KMS-11 (cell line): Measurements from ENCODE around the gene EPS8.
"Not testable (repeated sequence)": the region's sequence is repeated elsewhere in the genome, so short reads cannot be mapped to it uniquely, and the experiment has no call there.

Experiments
- H2AFZ ChIP-seq: fragments of 200-600 bp; sonication (generic); 2 replicates; pipeline ENCODE4 v1.6.1; 2016; ENCODE audit warnings: antibody characterized with exemption, mixed run types, low read depth
- H3K27ac ChIP-seq: fragments of 200-600 bp; sonication (generic); 2 replicates; pipeline ENCODE4 v1.6.1; 2016; ENCODE audit warnings: mild to moderate bottlenecking, mixed run types
- H3K27me3 ChIP-seq: fragments of 200-600 bp; sonication (generic); 2 replicates; pipeline ENCODE4 v1.6.1; 2017; ENCODE audit warnings: mild to moderate bottlenecking, low read depth, mixed run types, moderate library complexity; ENCODE audit not compliant: insufficient read depth
- H3K36me3 ChIP-seq: fragments of 200-600 bp; sonication (generic); 2 replicates; pipeline ENCODE4 v1.6.1; 2017; ENCODE audit warnings: mild to moderate bottlenecking, mixed run types; ENCODE audit not compliant: insufficient read depth
- H3K4me1 ChIP-seq: fragments of 200-600 bp; sonication (generic); 2 replicates; pipeline ENCODE4 v1.6.1; 2016; ENCODE audit warnings: mild to moderate bottlenecking, low read depth, mixed run types; ENCODE audit not compliant: poor library complexity, severe bottlenecking
- H3K4me2 ChIP-seq: fragments of 200-600 bp; sonication (generic); 2 replicates; pipeline ENCODE4 v1.7.0; 2016; ENCODE audit warnings: mild to moderate bottlenecking, mixed run types
- H3K4me3 ChIP-seq: fragments of 200-600 bp; sonication (generic); IDR thresholded peaks from 2 replicates; pipeline ENCODE4 v1.6.1; 2017; ENCODE audit warnings: low read depth, low read length, mixed read lengths; ENCODE audit not compliant: insufficient read depth
- H3K79me2 ChIP-seq: fragments of 200-600 bp; sonication (generic); 2 replicates; pipeline ENCODE4 v1.6.1; 2016; ENCODE audit warnings: low read depth, mixed run types; ENCODE audit not compliant: insufficient read depth
- H3K9ac ChIP-seq: fragments of 200-600 bp; sonication (generic); 2 replicates; pipeline ENCODE4 v1.6.1; 2016; ENCODE audit warnings: mild to moderate bottlenecking, mixed run types
- H4K20me1 ChIP-seq: fragments of 200-600 bp; sonication (generic); 2 replicates; pipeline ENCODE4 v1.6.1; 2016; ENCODE audit warnings: mild to moderate bottlenecking, mixed run types; ENCODE audit not compliant: insufficient read depth
- TF ChIP-seq, protein P1 (sequence below): fragments of 200-600 bp; sonication (generic); conservative IDR thresholded peaks from 2 replicates; pipeline ENCODE4 v1.6.1; 2017; ENCODE audit warnings: low read depth, mild to moderate bottlenecking, antibody characterized with exemption, low read length, moderate library complexity, mixed read lengths

Gene EPS8

DNA sequence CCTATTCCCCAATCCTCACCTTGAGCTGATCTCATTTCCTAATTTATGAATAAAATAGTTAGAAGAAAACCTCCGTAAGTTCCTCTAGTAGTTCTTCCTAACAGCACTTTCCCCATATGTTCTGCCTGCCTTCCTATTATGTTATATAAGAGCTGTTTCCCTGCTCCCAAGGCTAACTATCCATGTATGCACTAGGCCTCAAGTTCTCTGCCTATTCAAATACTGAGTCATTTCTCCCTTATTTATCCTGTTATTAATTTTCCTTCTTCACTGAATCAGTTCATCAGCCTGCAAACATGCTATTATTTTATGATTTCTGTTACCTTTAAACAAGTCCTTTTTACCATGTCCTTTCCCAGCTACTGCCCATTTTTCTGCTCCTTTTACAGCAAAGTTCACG, 164.1 kb downstream of the EPS8 start:
- TF ChIP-seq, protein P1, sequence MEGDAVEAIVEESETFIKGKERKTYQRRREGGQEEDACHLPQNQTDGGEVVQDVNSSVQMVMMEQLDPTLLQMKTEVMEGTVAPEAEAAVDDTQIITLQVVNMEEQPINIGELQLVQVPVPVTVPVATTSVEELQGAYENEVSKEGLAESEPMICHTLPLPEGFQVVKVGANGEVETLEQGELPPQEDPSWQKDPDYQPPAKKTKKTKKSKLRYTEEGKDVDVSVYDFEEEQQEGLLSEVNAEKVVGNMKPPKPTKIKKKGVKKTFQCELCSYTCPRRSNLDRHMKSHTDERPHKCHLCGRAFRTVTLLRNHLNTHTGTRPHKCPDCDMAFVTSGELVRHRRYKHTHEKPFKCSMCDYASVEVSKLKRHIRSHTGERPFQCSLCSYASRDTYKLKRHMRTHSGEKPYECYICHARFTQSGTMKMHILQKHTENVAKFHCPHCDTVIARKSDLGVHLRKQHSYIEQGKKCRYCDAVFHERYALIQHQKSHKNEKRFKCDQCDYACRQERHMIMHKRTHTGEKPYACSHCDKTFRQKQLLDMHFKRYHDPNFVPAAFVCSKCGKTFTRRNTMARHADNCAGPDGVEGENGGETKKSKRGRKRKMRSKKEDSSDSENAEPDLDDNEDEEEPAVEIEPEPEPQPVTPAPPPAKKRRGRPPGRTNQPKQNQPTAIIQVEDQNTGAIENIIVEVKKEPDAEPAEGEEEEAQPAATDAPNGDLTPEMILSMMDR = no peak
- no peaks in the 10 kb centered on the region for H3K36me3 ChIP-seq
- H3K4me2 ChIP-seq = no peak overlapping the region
- no peak overlapping the region for H2AFZ ChIP-seq
- H3K4me1 ChIP-seq = no peaks in the 10 kb centered on the region
- no peak overlapping the region for H3K9ac ChIP-seq
- H3K27me3 ChIP-seq = no peaks in the 10 kb centered on the region
- H3K27ac ChIP-seq = no peak overlapping the region
- H4K20me1 ChIP-seq = no peaks in the 10 kb centered on the region
- H3K79me2 ChIP-seq = no peaks in the 10 kb centered on the region
- H3K4me3 ChIP-seq = no peak overlapping the region

DNA sequence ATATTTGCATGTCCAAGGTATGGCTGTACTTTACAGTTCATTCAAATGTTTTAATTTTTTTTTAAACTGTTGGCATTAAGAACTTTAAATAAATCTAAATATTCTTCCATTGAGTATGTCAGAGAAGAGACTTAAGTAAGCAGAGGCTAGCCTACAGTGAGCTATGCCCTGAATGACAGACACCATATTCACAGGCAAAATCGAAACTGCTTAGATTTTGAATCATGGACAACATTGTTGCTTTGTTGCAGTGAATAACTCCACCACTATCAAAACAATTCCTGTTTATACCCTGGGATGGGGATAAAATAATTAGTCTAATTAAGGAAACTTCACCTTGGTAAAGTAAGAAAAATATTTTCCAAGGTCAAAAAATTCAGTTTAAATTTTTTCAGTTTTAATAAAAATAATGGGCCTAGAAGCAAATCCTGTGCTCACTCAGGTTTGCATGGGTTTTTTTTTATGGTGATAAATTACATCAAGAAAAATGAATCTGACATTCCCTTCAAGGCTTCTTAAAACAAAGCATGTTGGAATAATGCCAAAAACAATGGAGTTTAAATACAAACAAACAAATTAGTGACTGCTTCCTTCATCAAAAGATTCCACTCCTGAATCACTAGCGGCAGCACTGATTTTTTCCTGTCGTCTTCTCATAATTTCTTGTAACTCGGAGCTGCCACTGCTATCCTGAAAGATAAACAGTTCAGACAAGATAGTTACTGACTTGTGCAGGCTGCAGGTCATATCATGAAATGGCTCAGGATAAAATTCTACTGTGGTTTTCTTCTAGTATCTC, 168.2 kb downstream of the EPS8 start:
- no peaks in the 10 kb centered on the region for H3K79me2 ChIP-seq
- H2AFZ ChIP-seq = no peak overlapping the region
- H3K27ac ChIP-seq = no peak overlapping the region
- H3K9ac ChIP-seq = no peak overlapping the region
- no peak overlapping the region for H3K4me3 ChIP-seq
- TF ChIP-seq, protein P1 = no peak
- H3K4me1 ChIP-seq = no peaks in the 10 kb centered on the region
- no peaks in the 10 kb centered on the region for H3K27me3 ChIP-seq
- H4K20me1 ChIP-seq = no peaks in the 10 kb centered on the region
- H3K4me2 ChIP-seq = no peak overlapping the region
- H3K36me3 ChIP-seq = no peaks in the 10 kb centered on the region

DNA sequence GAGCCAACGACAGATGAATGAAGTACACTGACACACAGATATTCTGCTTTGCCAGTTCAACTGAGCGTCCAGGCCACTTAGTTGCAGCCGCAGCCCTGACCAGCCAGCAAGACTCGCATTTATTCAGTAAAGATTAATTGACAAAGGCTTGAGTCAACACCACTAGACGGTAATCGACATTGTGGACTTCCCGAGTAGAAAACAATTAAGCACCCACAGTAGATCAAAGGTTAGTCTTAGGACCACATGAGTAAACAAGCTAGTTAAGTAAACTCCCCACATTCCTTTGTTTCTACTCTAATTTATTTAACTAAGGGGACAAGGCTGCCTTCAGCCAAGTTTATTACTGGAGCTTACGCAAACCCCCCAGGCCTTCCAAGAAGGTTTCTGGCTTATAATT, 172.7 kb downstream of the EPS8 start:
- not testable (repeated sequence) for H3K4me2 ChIP-seq, H3K4me1 ChIP-seq, H3K9ac ChIP-seq, H3K4me3 ChIP-seq, H4K20me1 ChIP-seq, H3K27ac ChIP-seq, H3K27me3 ChIP-seq, H2AFZ ChIP-seq, H3K79me2 ChIP-seq, H3K36me3 ChIP-seq

DNA sequence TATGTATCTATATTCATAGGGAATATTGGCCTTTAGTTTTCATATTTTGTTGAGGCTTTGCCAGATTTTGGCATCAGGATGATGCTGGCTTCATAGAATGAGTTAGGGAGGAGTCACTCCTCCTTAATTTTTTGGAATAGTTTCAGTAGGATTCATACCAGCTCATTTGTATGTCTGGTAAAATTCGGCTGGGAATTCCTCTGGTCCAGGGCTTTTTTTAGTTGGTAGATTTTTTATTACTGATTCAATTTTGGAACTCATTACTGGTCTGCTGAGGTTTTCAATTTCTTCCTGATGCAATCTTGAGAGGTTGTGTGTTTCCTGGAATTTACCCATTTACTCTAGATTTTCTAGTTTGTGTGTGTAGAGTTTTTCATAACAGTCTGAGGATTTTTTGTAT, 175.2 kb downstream of the EPS8 start:
- Histone ChIP-seq H3K4me2 (no peak overlapping the region), H3K4me3 (no peak overlapping the region), H3K36me3 (no peaks in the 10 kb centered on the region), H3K79me2 (no peaks in the 10 kb centered on the region), H3K27ac (no peak overlapping the region), H3K4me1 (peaks cover 3% of the 10 kb centered on the region), H3K27me3 (no peaks in the 10 kb centered on the region), H4K20me1 (no peaks in the 10 kb centered on the region), H3K9ac (no peak overlapping the region), H2AFZ (no peak overlapping the region)
- TF ChIP-seq, protein P1 = no peak

DNA sequence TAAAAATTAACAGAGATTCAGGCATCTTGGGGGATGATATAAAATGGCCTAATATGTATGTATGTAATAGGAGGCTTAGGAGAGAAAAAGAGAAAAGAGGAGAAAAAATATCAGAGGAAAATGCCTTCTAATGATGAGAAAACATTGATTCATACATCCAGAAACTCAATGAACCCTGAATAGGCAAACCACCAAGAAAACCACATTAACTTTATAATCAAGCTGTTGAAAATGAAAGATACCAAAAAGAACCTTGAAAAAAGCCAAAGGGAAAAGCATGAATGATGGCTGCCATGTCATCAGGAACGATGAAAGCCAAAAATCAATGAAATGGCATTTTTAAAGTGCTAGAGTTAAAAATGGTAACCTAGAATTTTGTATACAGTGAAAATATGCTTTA, 180.2 kb downstream of the EPS8 start:
- Histone ChIP-seq H4K20me1 (no peaks in the 10 kb centered on the region), H3K4me3 (no peak overlapping the region), H3K36me3 (no peaks in the 10 kb centered on the region), H2AFZ (no peak overlapping the region), H3K9ac (no peak overlapping the region), H3K4me1 (peaks cover 8% of the 10 kb centered on the region), H3K79me2 (no peaks in the 10 kb centered on the region), H3K4me2 (no peak overlapping the region), H3K27ac (no peak overlapping the region), H3K27me3 (no peaks in the 10 kb centered on the region)
- TF ChIP-seq, protein P1 = no peak
